Mesodermal cell (in vitro differentiated cells): ENCODE measurements around the gene RUSF1.

Experiments used
- H3K27ac ChIP-seq: 2 replicates; pipeline ENCODE4 v1.7.0; 2013; ENCODE audit warnings: mild to moderate bottlenecking, low read depth, low read length, moderate library complexity; ENCODE audit not compliant: severe bottlenecking
- H3K36me3 ChIP-seq: 2 replicates; pipeline ENCODE4 v1.7.1; 2013; ENCODE audit warnings: mild to moderate bottlenecking, low read length, moderate library complexity; ENCODE audit not compliant: control insufficient read depth, insufficient read depth
- H3K4me1 ChIP-seq: one replicate; pipeline ENCODE4 v1.7.1; 2013; ENCODE audit warnings: mild to moderate bottlenecking, low read length; ENCODE audit not compliant: insufficient read depth, control insufficient read depth, poor library complexity, severe bottlenecking
- H3K4me3 ChIP-seq: 2 replicates; pipeline ENCODE4 v1.7.0; 2013; ENCODE audit warnings: low read length, control low read depth, mild to moderate bottlenecking; ENCODE audit not compliant: insufficient read depth, poor library complexity, severe bottlenecking; ENCODE audit errors: extremely low read depth
- H3K9me3 ChIP-seq: 2 replicates; pipeline ENCODE4 v1.7.1; 2013; ENCODE audit warnings: mild to moderate bottlenecking, low read length, moderate library complexity; ENCODE audit not compliant: control insufficient read depth
- WGBS, 2 experiments: methylation state at CpG; one replicate each; pipeline ENCODE4 v1.1.5; 2013; ENCODE audit warnings: missing lambda C conversion rate in 2 of 2; ENCODE audit not compliant: insufficient coverage in 2 of 2; 5-methylcytosine and 5-hydroxymethylcytosine counted together

The RUSF1 gene

DNA sequence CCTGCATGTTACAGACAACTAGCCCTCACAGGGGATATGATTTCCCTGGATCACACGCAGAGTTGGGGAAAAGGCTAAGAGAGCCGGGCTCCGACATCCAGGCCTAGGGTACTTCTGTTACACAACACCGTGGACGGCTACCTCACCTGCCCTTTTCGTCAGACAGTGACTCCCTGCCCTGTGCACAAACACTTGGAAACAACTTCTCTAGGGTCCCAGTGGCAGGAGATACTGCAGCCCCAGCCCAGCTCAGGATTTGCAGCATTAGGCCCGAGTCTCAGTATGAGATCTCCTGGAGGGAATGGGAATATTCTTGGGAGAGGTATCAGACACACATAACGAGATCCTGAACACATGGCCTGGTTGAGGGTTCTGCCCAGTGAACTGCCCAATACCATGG is 8.3 kb downstream of the RUSF1 start:
- Histone ChIP-seq H3K36me3 (peaks cover 55% of the 10 kb centered on the region), H3K4me3 (no peak overlapping the region), H3K9me3 (no peaks in the 10 kb centered on the region), H3K27ac (no peak overlapping the region), H3K4me1 (no peaks in the 10 kb centered on the region)
- WGBS, 2 experiments: 93 to 97% methylated on average over 7 to 8 of the region's 8 CpGs

GRCh38 chr16:31498493-31498892 is 9.7 kb downstream of the RUSF1 start:
- 89 to 93% methylated on average over 6 to 7 of the region's 8 CpGs for WGBS, 2 experiments
- H3K9me3 ChIP-seq: no peaks in the 10 kb centered on the region

DNA sequence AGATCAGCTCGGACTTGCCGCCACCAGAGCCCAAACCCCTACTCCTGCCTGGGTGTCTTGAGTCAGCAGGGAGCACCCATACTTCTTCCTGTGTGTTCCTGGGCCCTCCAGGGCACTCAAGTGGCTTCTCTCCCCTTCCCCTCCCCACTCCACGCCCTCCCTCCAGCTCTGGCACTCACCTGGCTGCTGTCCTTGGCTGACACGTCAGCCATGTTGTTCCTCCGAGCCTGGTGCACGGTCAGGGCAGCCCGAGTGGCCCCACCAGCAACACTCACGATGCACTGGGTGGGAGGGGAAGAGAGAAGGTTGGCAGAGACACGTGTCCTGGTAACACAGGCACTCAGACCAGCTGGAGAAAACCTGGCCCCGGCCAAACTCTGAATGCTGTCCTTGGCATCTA is 11.5 kb downstream of the RUSF1 start:
- no peak overlapping the region for H3K4me3 ChIP-seq
- peaks cover 71% of the 10 kb centered on the region for H3K36me3 ChIP-seq
- 87 to 94% methylated on average over 7 to 8 of the region's 10 CpGs for WGBS, 2 experiments
- H3K9me3 ChIP-seq: no peaks in the 10 kb centered on the region
- H3K27ac ChIP-seq: no peak overlapping the region
- no peaks in the 10 kb centered on the region for H3K4me1 ChIP-seq

More at GRCh38 chr16:31498493-31498892, 9.7 kb downstream of the RUSF1 start:
- no peak overlapping the region for H3K27ac ChIP-seq
- H3K4me1 ChIP-seq: no peaks in the 10 kb centered on the region
- H3K36me3 ChIP-seq: peaks cover 60% of the 10 kb centered on the region
- H3K4me3 ChIP-seq: no peak overlapping the region

- 91 to 92% methylated on average over 6 to 17 of the region's 18 CpGs for WGBS, 2 experiments
- no peaks in the 10 kb centered on the region for H3K9me3 ChIP-seq
- peaks cover 58% of the 10 kb centered on the region for H3K36me3 ChIP-seq
These were observed 14.6 kb downstream of the RUSF1 start for GRCh38 chr16:31493506-31494125.

GRCh38 chr16:31491778-31492418 is 16.3 kb downstream of the RUSF1 start:
- WGBS, 2 experiments: 95 to 97% methylated on average over 8 of the region's 8 CpGs
- Histone ChIP-seq H3K4me1 (peaks cover 4% of the 10 kb centered on the region), H3K9me3 (no peaks in the 10 kb centered on the region), H3K27ac (no peak overlapping the region), H3K4me3 (no peak overlapping the region), H3K36me3 (peaks cover 41% of the 10 kb centered on the region)

More at GRCh38 chr16:31493506-31494125, 14.6 kb downstream of the RUSF1 start:
- Histone ChIP-seq H3K4me3 (no peak overlapping the region), H3K27ac (no peak overlapping the region), H3K4me1 (no peaks in the 10 kb centered on the region)

DNA sequence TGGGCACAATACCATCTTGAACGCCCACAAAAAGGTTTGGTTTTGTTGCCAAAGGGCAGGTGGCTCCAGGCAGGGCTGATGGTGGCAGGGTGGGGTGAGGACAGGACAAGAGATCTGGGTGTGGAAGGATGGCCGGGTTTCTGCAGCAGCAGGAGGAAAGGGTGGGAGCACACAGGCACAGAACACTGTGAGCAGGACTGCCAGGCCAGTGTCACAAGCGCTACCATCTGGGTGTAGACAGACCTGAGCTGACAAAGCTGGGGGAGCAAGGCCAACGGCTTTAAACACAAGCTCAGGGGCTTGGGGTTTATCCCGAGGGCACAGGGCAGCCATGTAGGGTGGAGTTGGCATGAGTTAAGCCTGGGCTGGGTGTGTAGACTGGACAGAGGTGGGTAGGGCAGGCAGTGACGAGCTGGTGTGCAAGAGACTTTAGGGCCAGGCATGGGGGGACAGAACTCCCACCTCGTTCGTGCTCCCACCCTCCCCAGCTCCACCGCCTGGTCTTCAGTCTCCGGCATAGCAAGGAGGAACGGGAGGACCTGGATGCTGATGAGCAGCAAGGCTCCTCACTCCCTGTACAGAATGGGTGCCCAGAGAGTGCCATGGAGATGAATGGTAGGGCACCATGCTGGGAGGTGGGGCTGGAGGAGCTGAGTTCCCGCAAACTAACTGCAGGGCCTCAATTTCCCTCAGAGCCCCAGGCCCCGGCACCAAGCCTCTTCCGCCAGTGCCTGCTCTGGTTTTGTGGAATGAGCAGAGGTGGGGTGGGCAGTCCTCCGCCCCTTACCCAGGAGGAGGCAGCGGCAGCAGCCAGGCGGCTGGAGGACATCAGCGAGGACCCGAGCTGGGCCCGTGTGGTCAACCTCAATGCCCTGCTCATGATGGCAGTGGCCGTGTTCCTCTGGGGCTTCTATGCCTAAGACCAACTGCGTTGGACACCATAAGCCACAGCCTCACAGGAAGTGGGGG is 18.3 kb downstream of the RUSF1 start:
- Histone ChIP-seq H3K36me3 (peaks cover 26% of the 10 kb centered on the region), H3K4me3 (no peak overlapping the region), H3K9me3 (no peaks in the 10 kb centered on the region), H3K4me1 (peaks cover 4% of the 10 kb centered on the region), H3K27ac (no peak overlapping the region)
- WGBS, 2 experiments: 92 to 96% methylated on average over 16 to 19 of the region's 22 CpGs

- H3K4me3 ChIP-seq: no peak overlapping the region
- 95% methylated on average over 4 of the region's 7 CpGs for WGBS, 2 experiments
- H3K9me3 ChIP-seq: no peaks in the 10 kb centered on the region
- peaks cover 8% of the 10 kb centered on the region for H3K4me1 ChIP-seq
- H3K36me3 ChIP-seq: peaks cover 26% of the 10 kb centered on the region
- no peak overlapping the region for H3K27ac ChIP-seq
These were observed 19.0 kb downstream of the RUSF1 start for GRCh38 chr16:31489298-31489564.

GRCh38 chr16:31488468-31489297 is 19.5 kb downstream of the RUSF1 start:
- no peak overlapping the region for H3K27ac ChIP-seq
- no peaks in the 10 kb centered on the region for H3K9me3 ChIP-seq
- 63% methylated on average over 60 to 76 of the region's 77 CpGs for WGBS, 2 experiments
- peaks cover 22% of the 10 kb centered on the region for H3K36me3 ChIP-seq
- peak overlapping the region; percentile 40 for H3K4me3 ChIP-seq
- peaks cover 8% of the 10 kb centered on the region for H3K4me1 ChIP-seq

GRCh38 chr16:31487720-31488467 is 20.3 kb downstream of the RUSF1 start:
- Histone ChIP-seq H3K4me3 (peak overlapping the region; percentile 40), H3K27ac (no peak overlapping the region), H3K36me3 (peaks cover 15% of the 10 kb centered on the region), H3K4me1 (peaks cover 8% of the 10 kb centered on the region), H3K9me3 (no peaks in the 10 kb centered on the region)
- WGBS, 2 experiments: 2% methylated on average over 40 to 57 of the region's 60 CpGs
